Trophoblast cell (in vitro differentiated cells and primary cell): ENCODE results near the gene ZNF512B.

ENCODE experiments used
- DNase-seq, 2 donors: peaks; one replicate each; pipeline ENCODE4 v3.0.0-alpha.2; 2016
- H2AFZ ChIP-seq: 2 replicates; pipeline ENCODE4 v1.6.1; 2013; ENCODE audit warnings: low read length, moderate library complexity, mild to moderate bottlenecking; ENCODE audit not compliant: insufficient read depth, poor library complexity
- H2AK5ac ChIP-seq: 2 replicates; pipeline ENCODE4 v1.6.1; 2013; ENCODE audit warnings: mild to moderate bottlenecking, low read length
- H2BK120ac ChIP-seq: 2 replicates; pipeline ENCODE4 v1.6.1; 2013; ENCODE audit warnings: low read length, mild to moderate bottlenecking, moderate library complexity; ENCODE audit not compliant: insufficient read depth, poor library complexity
- H2BK12ac ChIP-seq: 2 replicates; pipeline ENCODE4 v1.6.1; 2013; ENCODE audit warnings: mild to moderate bottlenecking, low read length, moderate library complexity
- H2BK5ac ChIP-seq: 2 replicates; pipeline ENCODE4 v1.6.1; 2013; ENCODE audit warnings: low read length, low read depth, moderate library complexity, mild to moderate bottlenecking; ENCODE audit not compliant: poor library complexity
- H3K14ac ChIP-seq: 2 replicates; pipeline ENCODE4 v1.6.1; 2013; ENCODE audit warnings: mild to moderate bottlenecking, low read length
- H3K18ac ChIP-seq: 2 replicates; pipeline ENCODE4 v1.6.1; 2013; ENCODE audit warnings: mild to moderate bottlenecking, low read length
- H3K23ac ChIP-seq: 2 replicates; pipeline ENCODE4 v1.6.1; 2013; ENCODE audit warnings: low read length
- H3K27ac ChIP-seq: 2 replicates; pipeline ENCODE4 v1.5.1; 2013; ENCODE audit warnings: low read depth, mild to moderate bottlenecking, inconsistent platforms, low read length, moderate library complexity
- H3K27me3 ChIP-seq: 2 replicates; pipeline ENCODE4 v1.6.1; 2013; ENCODE audit warnings: inconsistent platforms, mild to moderate bottlenecking, low read length, moderate library complexity; ENCODE audit not compliant: insufficient read depth
- H3K36me3 ChIP-seq, 2 experiments: 1 replicate in 1 of 2; 2 replicates in 1 of 2; pipeline ENCODE4 v1.6.1; 2013; ENCODE audit warnings: low read length in 2 of 2, mild to moderate bottlenecking in 2 of 2, moderate library complexity in 1 of 2; ENCODE audit not compliant: insufficient read depth in 2 of 2, control insufficient read depth in 1 of 2
- H3K4ac ChIP-seq: 2 replicates; pipeline ENCODE4 v1.6.1; 2013; ENCODE audit warnings: low read depth, mild to moderate bottlenecking, low read length, moderate library complexity
- H3K4me1 ChIP-seq, 2 experiments: 1 replicate in 1 of 2; 2 replicates in 1 of 2; pipeline ENCODE4 v1.6.1; 2013; ENCODE audit warnings: low read length in 2 of 2, mild to moderate bottlenecking in 2 of 2, moderate library complexity in 1 of 2; ENCODE audit not compliant: insufficient read depth in 2 of 2, control insufficient read depth in 1 of 2
- H3K4me2 ChIP-seq: 2 replicates; pipeline ENCODE4 v1.6.1; 2013; ENCODE audit warnings: inconsistent platforms, mild to moderate bottlenecking, low read length, moderate library complexity
- H3K4me3 ChIP-seq: 2 replicates; pipeline ENCODE4 v1.5.1; 2013; ENCODE audit warnings: mild to moderate bottlenecking, low read depth, low read length, inconsistent platforms
- H3K79me1 ChIP-seq: one replicate; pipeline ENCODE4 v1.6.1; 2013; ENCODE audit warnings: low read length
- H3K79me2 ChIP-seq: 2 replicates; pipeline ENCODE4 v1.6.1; 2013; ENCODE audit warnings: low read length, mild to moderate bottlenecking; ENCODE audit not compliant: control insufficient read depth, insufficient read depth, poor library complexity
- H3K9ac ChIP-seq: 2 replicates; pipeline ENCODE4 v1.6.1; 2013; ENCODE audit warnings: mild to moderate bottlenecking, low read length
- H3K9me3 ChIP-seq: 2 replicates; pipeline ENCODE4 v1.6.1; 2013; ENCODE audit warnings: low read depth, mild to moderate bottlenecking, control low read depth, inconsistent platforms, low read length; ENCODE audit not compliant: insufficient read depth
- H4K12ac ChIP-seq: 2 replicates; pipeline ENCODE4 v1.6.1; 2013; ENCODE audit warnings: low read depth, mild to moderate bottlenecking, low read length, moderate library complexity
- H4K8ac ChIP-seq: 2 replicates; pipeline ENCODE4 v1.6.1; 2013; ENCODE audit warnings: low read depth, mild to moderate bottlenecking, low read length, moderate library complexity
- H4K91ac ChIP-seq: one replicate; pipeline ENCODE4 v1.6.1; 2013; ENCODE audit warnings: low read depth, mild to moderate bottlenecking, low read length, moderate library complexity
- WGBS: extraction: QIAGEN DNeasy Blood & Tissue Kit; methylation state at CpG from one replicate; pipeline ENCODE4 v1.1.7; 2013; ENCODE audit warnings: missing lambda C conversion rate; ENCODE audit not compliant: insufficient read length, insufficient coverage; ENCODE audit errors: extremely low coverage; 5-methylcytosine and 5-hydroxymethylcytosine counted together

ZNF512B gene

GRCh38 chr20:63952769-63953168 lies 17.0 kb downstream of the ZNF512B start:
- Histone ChIP-seq H4K8ac (no peak overlapping the region), H3K4ac (peak overlapping the region; percentile 2), H3K4me1 (peaks cover 27 to 34% of the 10 kb centered on the region in 2 experiments), H3K79me1 (peaks cover 10% of the 10 kb centered on the region), H3K18ac (no peak overlapping the region), H3K27ac (no peak overlapping the region), H3K9me3 (no peaks in the 10 kb centered on the region), H3K27me3 (no peaks in the 10 kb centered on the region), H4K12ac (no peak overlapping the region), H3K23ac (no peak overlapping the region), H3K4me3 (no peak overlapping the region), H3K14ac (no peak overlapping the region), H2AK5ac (no peak overlapping the region), H4K91ac (no peak overlapping the region), H2AFZ (no peak overlapping the region), H3K4me2 (no peak overlapping the region), H3K9ac (no peak overlapping the region), H3K36me3 (peaks cover 13 to 17% of the 10 kb centered on the region in 2 experiments), H3K79me2 (peaks cover 22% of the 10 kb centered on the region), H2BK12ac (no peak overlapping the region), H2BK5ac (no peak overlapping the region), H2BK120ac (no peak overlapping the region)
- DNase-seq: peak in 1 of 2 donors; percentile 24
- WGBS: no CpG with 5 or more reads among the region's 14 CpGs

GRCh38 chr20:63952210-63952535 lies 17.6 kb downstream of the ZNF512B start:
- H2BK120ac ChIP-seq: no peak overlapping the region
- DNase-seq: no peak
- peaks cover 13 to 17% of the 10 kb centered on the region in 2 experiments for H3K36me3 ChIP-seq
- no peak overlapping the region for H4K91ac ChIP-seq
- no peak overlapping the region for H3K23ac ChIP-seq
- no peak overlapping the region for H3K14ac ChIP-seq
- no peaks in the 10 kb centered on the region for H3K27me3 ChIP-seq
- no peak overlapping the region for H4K12ac ChIP-seq
- no peak overlapping the region for H2AFZ ChIP-seq
- H3K9me3 ChIP-seq: no peaks in the 10 kb centered on the region
- H3K9ac ChIP-seq: no peak overlapping the region
- H2AK5ac ChIP-seq: no peak overlapping the region
- H2BK5ac ChIP-seq: no peak overlapping the region
- peaks cover 27 to 29% of the 10 kb centered on the region in 2 experiments for H3K4me1 ChIP-seq
- WGBS: no CpG with 5 or more reads among the region's 15 CpGs
- H4K8ac ChIP-seq: no peak overlapping the region
- no peak overlapping the region for H3K4me2 ChIP-seq
- no peak overlapping the region for H3K27ac ChIP-seq
- peaks cover 10% of the 10 kb centered on the region for H3K79me1 ChIP-seq
- H3K4me3 ChIP-seq: no peak overlapping the region
- no peak overlapping the region for H2BK12ac ChIP-seq
- H3K79me2 ChIP-seq: peaks cover 25% of the 10 kb centered on the region
- H3K4ac ChIP-seq: peak overlapping the region; percentile 2
- H3K18ac ChIP-seq: no peak overlapping the region

- Histone ChIP-seq H3K4me3 (no peak overlapping the region), H3K79me2 (peaks cover 25% of the 10 kb centered on the region), H3K23ac (no peak overlapping the region), H3K9ac (no peak overlapping the region), H3K18ac (no peak overlapping the region), H3K36me3 (peaks cover 13 to 17% of the 10 kb centered on the region in 2 experiments), H4K12ac (no peak overlapping the region), H3K9me3 (no peaks in the 10 kb centered on the region), H3K4ac (peak overlapping the region; percentile 30), H2BK5ac (no peak overlapping the region), H3K79me1 (peaks cover 10% of the 10 kb centered on the region), H3K4me1 (peaks cover 27% of the 10 kb centered on the region in 2 experiments), H3K27ac (no peak overlapping the region), H3K27me3 (no peaks in the 10 kb centered on the region), H4K91ac (no peak overlapping the region), H3K4me2 (no peak overlapping the region), H3K14ac (no peak overlapping the region), H2AK5ac (no peak overlapping the region), H2AFZ (no peak overlapping the region), H4K8ac (no peak overlapping the region), H2BK12ac (no peak overlapping the region), H2BK120ac (no peak overlapping the region)
- no CpG with 5 or more reads among the region's 17 CpGs for WGBS
- DNase-seq: no peak
These were observed 18.1 kb downstream of the ZNF512B start for GRCh38 chr20:63951398-63952209.

- Histone ChIP-seq H3K27ac (no peak overlapping the region), H3K14ac (no peak overlapping the region), H4K91ac (no peak overlapping the region), H2BK12ac (no peak overlapping the region), H3K9me3 (no peaks in the 10 kb centered on the region), H3K4me3 (no peak overlapping the region), H2AFZ (no peak overlapping the region), H3K79me1 (peaks cover 7% of the 10 kb centered on the region), H2BK120ac (no peak overlapping the region), H3K18ac (no peak overlapping the region), H3K4me1 (peaks cover 27% of the 10 kb centered on the region in 2 experiments), H4K8ac (no peak overlapping the region), H3K79me2 (peaks cover 22% of the 10 kb centered on the region), H3K4ac (peak overlapping the region; percentile 25), H3K36me3 (peaks cover 18 to 23% of the 10 kb centered on the region in 2 experiments), H3K9ac (no peak overlapping the region), H2AK5ac (no peak overlapping the region), H2BK5ac (no peak overlapping the region), H3K4me2 (no peak overlapping the region), H3K23ac (no peak overlapping the region), H4K12ac (no peak overlapping the region), H3K27me3 (no peaks in the 10 kb centered on the region)
- no peak for DNase-seq
- no CpG with 5 or more reads among the region's 20 CpGs for WGBS
These were observed 18.9 kb downstream of the ZNF512B start for GRCh38 chr20:63950701-63951397.
